GM12878 (cell line): ENCODE measurements around the gene ALKBH2. TPM values are rescaled to one million over a fixed set of nuclear protein-coding genes. Genes with fewer than 3 reads are reported as not detected.

ENCODE experiments used
- ATAC-seq: fragments of 200-7000 bp; cut with Tn5 transposase; 3 replicates; pipeline ENCODE4 v1.9.1; 2020; ENCODE audit warnings: mild to moderate bottlenecking, moderate library complexity
- BruUV-seq: library from RNA; stranded (reverse); fragments of 400-500 nt; replicated peaks from 2 replicates; lab custom pipeline; 2021; lab: Mats Ljungman, UMichigan
- CTCF ChIA-PET: fragments of 300-600 bp; sonication (Branson Sonifier 250); formaldehyde crosslinking; extraction: SDS; loops from one replicate; lab custom pipeline; 2021; ENCODE audit warnings: inconsistent platforms; lab: Yijun Ruan, JAX
- POLR2A ChIA-PET: fragments of 350-600 bp; formaldehyde crosslinking; extraction: SDS; loops from one replicate; lab custom pipeline; 2021; ENCODE audit warnings: inconsistent platforms; lab: Charles Lee
- RAD21 ChIA-PET: fragments of 300-600 bp; sonication (Branson Sonifier 250); formaldehyde crosslinking; loops from one replicate; lab custom pipeline; 2023; ENCODE audit warnings: antibody characterized with exemption; ENCODE audit not compliant: unreplicated experiment; lab: Charles Lee
- SMC1A ChIA-PET: fragments of 300-600 bp; sonication (Branson Sonifier 250); formaldehyde crosslinking; loops from one replicate; lab custom pipeline; 2023; ENCODE audit not compliant: unreplicated experiment, uncharacterized antibody; lab: Charles Lee
- DNase-seq: peaks from one replicate; pipeline ENCODE4 v3.0.0-alpha.2; 2011; ENCODE audit warnings: low read depth, low spot score
- FAIRE-seq: peaks from 3 replicates; lab custom pipeline; 2011; peaks lifted over from hg19 to GRCh38; lab: Jason Lieb, UNC
- H2AFZ ChIP-seq: 2 replicates; pipeline ENCODE4 v1.6.0; 2011; ENCODE audit warnings: low read depth, low read length, control low read depth; ENCODE audit not compliant: control insufficient read depth
- H3K27ac ChIP-seq: 2 replicates; pipeline ENCODE4 v1.5.1; 2011; ENCODE audit warnings: control low read depth; ENCODE audit not compliant: control insufficient read depth, insufficient read depth
- H3K27me3 ChIP-seq, 2 experiments: replicated peaks in 1 of 2; 2 replicates each; pipeline versions ENCODE4 v1.6.0 to v1.6.1; 2011; ENCODE audit warnings: low read length in 1 of 2; ENCODE audit not compliant: control insufficient read depth in 2 of 2, insufficient read depth in 2 of 2
- H3K36me3 ChIP-seq, 2 experiments: 2 replicates each; pipeline ENCODE4 v1.5.1; 2011; ENCODE audit warnings: low read length in 1 of 2; ENCODE audit not compliant: control insufficient read depth in 2 of 2, insufficient read depth in 2 of 2
- H3K4me1 ChIP-seq: 2 replicates; pipeline ENCODE4 v1.6.1; 2011; ENCODE audit warnings: mild to moderate bottlenecking, low read length, moderate library complexity, mixed read lengths; ENCODE audit not compliant: control insufficient read depth, insufficient read depth
- H3K4me2 ChIP-seq: 2 replicates; pipeline ENCODE4 v1.6.0; 2011; ENCODE audit warnings: control low read depth; ENCODE audit not compliant: control insufficient read depth, insufficient read depth
- H3K4me3 ChIP-seq: fragments of 200-600 bp; sonication (generic); 2 replicates; pipeline ENCODE4 v1.5.1; 2016
- H3K79me2 ChIP-seq: 2 replicates; pipeline ENCODE4 v1.6.0; 2011; ENCODE audit warnings: low read length; ENCODE audit not compliant: control insufficient read depth, insufficient read depth
- H3K9ac ChIP-seq: 2 replicates; pipeline ENCODE4 v1.8.0; 2011; ENCODE audit warnings: low read length, control low read depth, mixed read lengths; ENCODE audit not compliant: control insufficient read depth, insufficient read depth
- H3K9me3 ChIP-seq: replicated peaks from 3 replicates; pipeline ENCODE4 v1.5.1; 2011; ENCODE audit warnings: mild to moderate bottlenecking, low read length; ENCODE audit not compliant: control insufficient read depth, insufficient read depth
- H4K20me1 ChIP-seq: 2 replicates; pipeline ENCODE4 v1.6.0; 2011; ENCODE audit not compliant: control insufficient read depth, insufficient read depth
- BCL11A ChIP-seq: IDR thresholded peaks from 2 replicates; pipeline ENCODE4 v1.6.1; 2011; ENCODE audit warnings: low read depth, low read length
- CHD2 ChIP-seq: IDR thresholded peaks from 2 replicates; pipeline ENCODE4 v1.6.1; 2011; ENCODE audit warnings: low read depth, low read length, improper control_type of control experiment, borderline replicate concordance
- EGR1 ChIP-seq, 2 experiments: IDR thresholded peaks; 1 replicate in 1 of 2; 2 replicates in 1 of 2; pipeline ENCODE4 v1.6.1; 2011 to 2012; ENCODE audit warnings: low read depth in 2 of 2, low read length in 2 of 2, borderline replicate concordance in 1 of 2, mild to moderate bottlenecking in 1 of 2, moderate library complexity in 1 of 2
- FOS ChIP-seq: IDR thresholded peaks from 3 replicates; pipeline ENCODE4 v1.6.1; 2011; ENCODE audit warnings: borderline replicate concordance; ENCODE audit not compliant: insufficient read length; ENCODE audit errors: extremely low read depth
- FOXK2 ChIP-seq: fragments of 450-650 bp; IDR thresholded peaks from 2 replicates; pipeline ENCODE4 v1.6.1; 2017; ENCODE audit warnings: mild to moderate bottlenecking, moderate library complexity
- IRF4 ChIP-seq: IDR thresholded peaks from 2 replicates; pipeline ENCODE4 v1.6.1; 2011; ENCODE audit warnings: low read depth, low read length
- MLLT1 ChIP-seq: fragments of 450-650 bp; IDR thresholded peaks from 2 replicates; pipeline ENCODE4 v1.6.1; 2016; ENCODE audit warnings: mild to moderate bottlenecking
- MXI1 ChIP-seq: fragments of 150-350 bp; IDR thresholded peaks from 2 replicates; pipeline ENCODE4 v1.6.1; 2011; ENCODE audit warnings: low read depth, mild to moderate bottlenecking, inconsistent platforms, low read length, improper control_type of control experiment
- NFIC ChIP-seq: IDR thresholded peaks from 2 replicates; pipeline ENCODE4 v1.6.1; 2012; ENCODE audit warnings: low read depth, mild to moderate bottlenecking, inconsistent platforms, low read length, moderate library complexity
- NFYB ChIP-seq: IDR thresholded peaks from 2 replicates; pipeline ENCODE4 v1.6.1; 2011; ENCODE audit warnings: low read depth, mild to moderate bottlenecking, low read length, improper control_type of control experiment, moderate library complexity; ENCODE audit not compliant: insufficient read depth
- NRF1 ChIP-seq: conservative IDR thresholded peaks from 2 replicates; pipeline ENCODE4 v1.6.1; 2011; ENCODE audit warnings: mild to moderate bottlenecking, low read depth, low read length, improper control_type of control experiment
- PAX5 ChIP-seq: IDR thresholded peaks from 2 replicates; pipeline ENCODE4 v1.6.1; 2011; ENCODE audit warnings: low read depth, low read length, borderline replicate concordance
- PAX8 ChIP-seq: fragments of 450-650 bp; IDR thresholded peaks from 2 replicates; pipeline ENCODE4 v1.6.1; 2017; ENCODE audit warnings: mild to moderate bottlenecking, moderate library complexity
- PKNOX1 ChIP-seq: fragments of 450-650 bp; IDR thresholded peaks from 2 replicates; pipeline ENCODE4 v1.6.1; 2016; ENCODE audit warnings: mild to moderate bottlenecking
- POLR2A ChIP-seq: IDR thresholded peaks from 2 replicates; pipeline ENCODE4 v1.6.1; 2011; ENCODE audit warnings: low read depth, mild to moderate bottlenecking, low read length
- RAD21 ChIP-seq: IDR thresholded peaks from 2 replicates; pipeline ENCODE4 v1.6.1; 2011; ENCODE audit warnings: mild to moderate bottlenecking, low read depth, low read length, moderate library complexity; ENCODE audit not compliant: insufficient read depth
- RAD51 ChIP-seq: fragments of 450-650 bp; IDR thresholded peaks from 2 replicates; pipeline ENCODE4 v1.6.1; 2016; ENCODE audit warnings: moderate library complexity, mild to moderate bottlenecking, inconsistent platforms
- RFX5 ChIP-seq: IDR thresholded peaks from 2 replicates; pipeline ENCODE4 v1.6.1; 2011; ENCODE audit warnings: low read depth, low read length, improper control_type of control experiment
- RUNX3 ChIP-seq: IDR thresholded peaks from 2 replicates; pipeline ENCODE4 v1.6.1; 2012; ENCODE audit warnings: low read length, inconsistent platforms
- TCF12 ChIP-seq: IDR thresholded peaks from 2 replicates; pipeline ENCODE4 v1.6.1; 2011; ENCODE audit warnings: low read depth, mild to moderate bottlenecking, low read length
- YY1 ChIP-seq: IDR thresholded peaks from 2 replicates; pipeline ENCODE4 v1.6.1; 2011; ENCODE audit warnings: low read depth, mild to moderate bottlenecking, low read length
- ZSCAN29 ChIP-seq: fragments of 450-650 bp; IDR thresholded peaks from 2 replicates; pipeline ENCODE4 v1.6.1; 2017; ENCODE audit warnings: mild to moderate bottlenecking, moderate library complexity
- WGBS: methylation state at CpG from one replicate; pipeline ENCODE4 v1.1.6; 2016; ENCODE audit warnings: low lambda C conversion rate; ENCODE audit not compliant: insufficient replicate concordance, insufficient coverage; ENCODE audit errors: missing lambda C conversion rate; 5-methylcytosine and 5-hydroxymethylcytosine counted together
- in situ Hi-C: fragments of 300-500 bp; cut with MboI; formaldehyde crosslinking; loops from 9 replicates; pipeline ENCODE4 v1.14.3; 2018; ENCODE audit warnings: mixed read lengths
- intact Hi-C: fragments of 100-400 bp; cut with micrococcal nuclease; formaldehyde crosslinking; loops from one replicate; pipeline ENCODE4 v1.14.2; 2022; ENCODE audit not compliant: unreplicated experiment
- polyA plus RNA-seq, 11 experiments: library from polyadenylated mRNA; depleted of rRNA in 4 of 11; unstranded in 6 of 11; stranded (reverse) in 5 of 11; fragments of >200 nt; fragmentation: Nextera tagmentation in 4 of 11; fragmentation: Illumina TruSeq in 1 of 11; extraction: Ambion mirVana in 4 of 11; extraction: Trizol in 1 of 11; gene quantifications; 1 replicate in 1 of 11; 2 replicates in 10 of 11; pipeline versions ENCODE4 v1.2.1 to v1.2.3, GENCODE V29; 2011 to 2016; ENCODE audit warnings: inconsistent platforms in 2 of 11, missing spikeins in 2 of 11, low read depth in 1 of 11
- total RNA-seq, 4 experiments: library from RNA; depleted of rRNA in 3 of 4; stranded (reverse); fragments of >200 nt in 3 of 4; fragmentation: Illumina TruSeq in 1 of 4; extraction: Trizol in 1 of 4; gene quantifications; 2 replicates each; pipeline versions ENCODE4 v1.2.1 to v1.2.3, GENCODE V29; 2013 to 2021

ALKBH2 gene
- total and polyA plus RNA-seq, 10 of the 15 experiments (the other 5 are each of a cell fraction or from before 2014, with no cell fraction given) = 5.6 to 40.3 (median 31.2) TPM

GRCh38 chr12:109097435-109098182 is 4.3 kb upstream of the ALKBH2 start, which contains the start of gene UNG:
UNG (plus strand) TSS chr12:109097597; CDS start chr12:109097680, 83 bp downstream.
- BruUV-seq = no TSS peak
- CTCF ChIA-PET = interaction anchor here (1.4 to 3.5 kb wide), 3 partner anchors 14 to 585 kb away, joined by 3 to 19 read pairs (median 3); no protein-coding TSS in a partner anchor
- intact Hi-C loops = loop anchor here (10.0 kb wide), 1 partner anchor 463 kb away; the partner anchor contains the start of gene SELPLG
- H3K4me2 ChIP-seq = peak within 1 kb of the TSS; percentile 84
- POLR2A ChIA-PET = interaction anchor here (0.6 kb wide), 1 partner anchor 278 kb away, joined by 3 read pairs; no protein-coding TSS in a partner anchor
- peaks cover 21% of the 10 kb centered on the region for H3K79me2 ChIP-seq
- no peaks in the 10 kb centered on the region for H4K20me1 ChIP-seq
- in situ Hi-C loops = loop anchor here (10.0 kb wide), 2 partner anchors 433 to 463 kb away; partner anchors contain the start of gene SELPLG
- ATAC-seq (peak; percentile 97), FAIRE-seq (peak; percentile 52), DNase-seq (peak; percentile 72)
- H3K9ac ChIP-seq = peak within 1 kb of the TSS; percentile 78
- WGBS = under 1% methylated on average over 37 of the region's 71 CpGs
- H3K4me1 ChIP-seq = peaks cover 4% of the 10 kb centered on the region
- H3K9me3 ChIP-seq = no peaks in the 10 kb centered on the region
- H3K4me3 ChIP-seq = peak within 1 kb of the TSS; percentile 82
- SMC1A ChIA-PET = interaction anchor here (0.6 to 1.2 kb wide), 2 partner anchors 43 to 147 kb away, joined by 3 to 4 read pairs; no protein-coding TSS in a partner anchor
- peak within 1 kb of the TSS; percentile 86 for H2AFZ ChIP-seq
- peaks cover 2 to 5% of the 10 kb centered on the region in 2 experiments; a peak in 3 of 4 replicates for H3K36me3 ChIP-seq
- peak within 1 kb of the TSS; percentile 47 for H3K27ac ChIP-seq
- no peaks in the 10 kb centered on the region for H3K27me3 ChIP-seq
- RAD21 ChIA-PET = interaction anchor here (1.1 kb wide), 1 partner anchor 271 kb away, joined by 3 read pairs; no protein-coding TSS in a partner anchor
- TF ChIP-seq TCF12 (no peak), NFIC (no peak), FOS (peak; percentile 95), PAX5 (peak; percentile 19; the same call in 1 of the 2 replicates), RUNX3 (peak; percentile 37; the same call in 1 of the 2 replicates), MLLT1 (no peak), RAD21 (no peak), BCL11A (no peak), RAD51 (peak; percentile 80), POLR2A (peak; percentile 67; the same call in 1 of the 2 replicates), YY1 (peak; percentile 85), FOXK2 (0 out of 2 replicates have a peak, but pooled peaks have one; percentile 41), CHD2 (peak; percentile 96), ZSCAN29 (no peak), EGR1 (IDR thresholded peaks at IDR 0.05; ENCODE audit: borderline replicate concordance in 1 of 2, low read depth in 2 of 2, low read length in 2 of 2) (peak in 1 of 2 experiments; percentile 66; a peak in 1 of 3 replicates), RFX5 (peak; percentile 46; the same call in 1 of the 2 replicates), MXI1 (peak; percentile 97), NRF1 (peak; percentile 47), PKNOX1 (peak; percentile 38; the same call in 1 of the 2 replicates), IRF4 (no peak), PAX8 (no peak), NFYB (peak; percentile 99)
